22Rv1 (cell line): Measurements from ENCODE around the gene EGFL8.

Experiments used
- H3K27ac ChIP-seq: fragments of 450-650 bp; 2 replicates; pipeline ENCODE4 v1.5.1; 2017
- CTCF ChIP-seq: fragments of 450-650 bp; IDR thresholded peaks from 2 replicates; pipeline ENCODE4 v1.5.1; 2017; ENCODE audit warnings: mild to moderate bottlenecking
- ZFX ChIP-seq: fragments of 450-650 bp; IDR thresholded peaks from 2 replicates; pipeline ENCODE4 v1.6.1; 2017; ENCODE audit warnings: antibody characterized with exemption, borderline replicate concordance

Gene EGFL8

GRCh38 chr6:32151863-32152768 is 12.3 kb upstream of the EGFL8 start, which contains the start of gene PRRT1:
TSS of gene PRRT1 (minus strand) at chr6:32151939. CDS start at chr6:32151827, 112 bp downstream.
- H3K27ac ChIP-seq: peak within 1 kb of the TSS; percentile 86
- TF ChIP-seq CTCF (no peak), ZFX (no peak)

- H3K27ac ChIP-seq: peak overlapping the region; percentile 86
- TF ChIP-seq ZFX: no peak
- TF ChIP-seq CTCF: no peak
Observed at GRCh38 chr6:32152769-32153563, 11.4 kb upstream of the EGFL8 start.

GRCh38 chr6:32153564-32154513 is 10.6 kb upstream of the EGFL8 start, which contains the start of gene PPT2:
TSS of gene PPT2 (plus strand) at chr6:32154141. CDS start at chr6:32154595, 454 bp downstream.
- TF ChIP-seq ZFX: no peak
- no peak for TF ChIP-seq CTCF
- peak within 1 kb of the TSS; percentile 86 for H3K27ac ChIP-seq

- TF ChIP-seq CTCF (peak; percentile 83), ZFX (no peak)
- peak overlapping the region; percentile 86 for H3K27ac ChIP-seq
Observed at GRCh38 chr6:32154514-32155161, 9.8 kb upstream of the EGFL8 start.

- TF ChIP-seq CTCF: no peak
- TF ChIP-seq ZFX: no peak
Observed at GRCh38 chr6:32156891-32157290, 7.5 kb upstream of the EGFL8 start.

GRCh38 chr6:32158052-32158451 is 6.3 kb upstream of the EGFL8 start:
- TF ChIP-seq ZFX (no peak), CTCF (no peak)
- H3K27ac ChIP-seq: no peak overlapping the region

More at GRCh38 chr6:32156891-32157290, 7.5 kb upstream of the EGFL8 start:
- no peak overlapping the region for H3K27ac ChIP-seq
